Activated gamma-delta T cell treated with anti-CD3 and anti-CD28 coated beads, Interleukin-2, amount 50 U/mL, for 16 hours (primary cell): Measurements from ENCODE around the gene NPAS3.

ENCODE experiments used
- DNase-seq: peaks from one replicate; pipeline ENCODE4 v3.0.0-alpha.2; 2020; ENCODE audit warnings: low read depth

NPAS3 gene

DNA sequence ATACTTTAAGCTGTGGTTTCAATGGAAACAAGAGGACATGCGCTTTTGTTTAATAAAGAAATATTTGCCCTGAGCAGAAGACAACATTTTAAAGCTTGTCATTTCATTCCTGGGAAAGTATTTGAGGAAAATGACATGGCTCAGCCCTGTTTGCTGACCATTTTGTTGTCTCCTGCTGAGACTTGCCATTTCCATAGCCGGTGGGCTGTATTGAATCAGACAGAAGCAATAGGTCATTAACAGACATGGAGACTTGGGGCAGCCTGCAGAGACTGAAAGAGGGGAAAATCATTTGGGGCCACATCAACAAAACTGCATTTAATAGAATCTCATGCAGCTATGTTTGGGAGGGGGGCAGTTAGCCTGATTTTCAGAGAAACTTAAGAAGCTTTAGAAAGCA, 443.0 kb downstream of the NPAS3 start:
- no peak for DNase-seq

DNA sequence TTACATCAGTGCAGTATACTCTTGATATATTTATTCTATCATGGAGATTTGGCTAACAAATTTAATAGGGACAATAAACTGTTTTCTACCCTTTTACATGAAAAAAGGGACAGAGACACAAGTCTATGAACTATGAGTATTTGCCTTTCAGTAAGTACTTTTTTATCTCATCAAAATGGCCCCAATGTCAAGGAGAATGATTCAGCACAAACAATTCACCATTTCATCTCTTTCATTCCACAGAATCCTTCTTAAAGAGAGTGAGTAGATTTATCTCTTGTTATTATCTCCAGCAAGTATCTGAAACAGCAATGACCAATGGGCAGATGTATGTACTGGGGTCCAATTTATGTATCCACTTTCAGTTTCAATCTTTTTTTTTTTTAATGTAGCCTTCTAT, 447.5 kb downstream of the NPAS3 start:
- DNase-seq: no peak

DNA sequence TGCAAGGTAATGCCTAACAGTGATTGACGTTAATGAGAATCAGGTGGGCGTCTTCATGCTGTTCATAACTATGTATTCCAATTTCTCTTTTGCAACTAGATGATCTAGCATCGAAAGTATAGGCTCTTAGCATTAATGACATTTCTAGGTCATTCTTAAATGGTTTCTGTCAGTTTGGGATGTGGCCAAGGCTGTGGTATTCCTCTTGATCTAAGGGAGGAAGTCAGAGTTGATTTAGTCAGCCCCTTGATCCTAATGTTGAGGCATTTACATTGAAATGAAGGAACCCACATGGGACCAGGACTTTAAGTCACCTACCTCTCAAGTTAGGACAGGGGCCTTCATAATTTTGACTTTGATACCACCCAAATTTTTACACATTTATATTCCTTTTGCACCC, 448.1 kb downstream of the NPAS3 start:
- DNase-seq: no peak

DNA sequence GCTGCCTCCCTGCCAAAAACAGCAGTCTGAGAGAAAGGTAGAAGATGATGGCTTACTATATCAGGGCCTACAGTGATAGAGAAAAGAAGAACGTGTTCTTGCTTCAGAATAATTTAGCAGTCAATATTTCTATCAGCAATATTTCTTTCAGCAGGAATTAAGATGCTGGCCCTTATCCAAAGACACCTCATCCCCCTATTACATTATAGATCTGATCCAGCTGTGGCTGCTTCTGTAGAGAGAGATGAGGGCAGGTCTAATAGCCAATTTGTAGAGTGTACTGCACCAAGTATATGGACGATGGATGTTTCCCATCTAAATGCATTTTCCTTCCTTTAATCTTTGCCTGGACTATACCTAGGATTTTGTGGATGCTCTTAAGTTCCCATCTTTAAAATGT, 451.7 kb downstream of the NPAS3 start:
- DNase-seq: no peak

DNA sequence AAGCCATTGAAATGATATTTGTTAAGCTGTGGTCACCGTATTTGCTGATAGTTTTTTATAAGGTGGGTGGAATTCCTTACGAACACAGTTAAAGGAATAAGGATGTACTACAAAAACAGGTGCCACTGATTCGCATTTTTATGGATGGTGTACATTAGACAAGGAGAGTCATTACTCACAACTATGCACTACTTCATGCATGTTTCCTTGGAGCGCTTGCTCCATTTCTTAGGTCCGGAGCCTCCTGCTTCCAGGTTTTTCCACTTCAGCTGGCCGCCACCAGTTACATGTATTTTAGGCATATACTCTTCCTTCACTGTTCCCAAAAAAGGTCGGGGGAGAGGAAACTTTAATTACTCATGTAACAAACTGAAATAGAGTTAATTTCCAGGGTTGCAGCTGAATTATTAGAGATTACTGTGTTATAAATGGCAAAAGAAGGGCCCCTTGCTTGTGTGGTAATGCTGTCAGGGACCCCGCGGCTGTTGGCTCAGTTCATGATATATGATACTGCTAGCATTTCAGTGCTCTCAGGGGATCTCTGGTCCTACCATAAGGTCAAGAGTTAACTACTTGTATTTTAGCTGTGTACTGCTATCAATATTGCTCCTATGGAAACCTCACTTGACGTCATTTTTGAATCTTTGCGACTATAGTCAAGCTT, 454.7 kb downstream of the NPAS3 start:
- no peak for DNase-seq

DNA sequence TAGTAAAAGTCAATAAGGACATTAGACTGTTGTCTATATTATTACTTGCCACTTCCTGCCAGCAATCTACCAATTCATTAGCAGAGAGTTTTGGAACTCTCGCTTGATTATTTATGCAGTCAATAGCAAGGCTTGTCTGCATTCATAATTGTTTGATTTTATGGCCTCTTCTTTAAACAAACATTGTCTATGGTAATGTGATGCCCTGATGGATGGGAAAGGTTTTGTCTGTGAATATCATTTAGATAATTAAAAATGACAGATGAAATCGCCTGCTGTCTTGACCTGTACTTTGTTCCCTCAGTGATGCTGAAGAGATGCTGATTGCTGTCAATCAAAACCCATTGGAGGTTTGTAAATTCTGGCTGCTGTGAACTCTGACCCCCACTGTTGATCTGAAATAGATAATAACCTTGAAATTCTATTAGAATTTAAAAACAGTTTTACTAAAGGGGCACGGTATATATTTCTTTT, 455.3 kb downstream of the NPAS3 start:
- DNase-seq: no peak

DNA sequence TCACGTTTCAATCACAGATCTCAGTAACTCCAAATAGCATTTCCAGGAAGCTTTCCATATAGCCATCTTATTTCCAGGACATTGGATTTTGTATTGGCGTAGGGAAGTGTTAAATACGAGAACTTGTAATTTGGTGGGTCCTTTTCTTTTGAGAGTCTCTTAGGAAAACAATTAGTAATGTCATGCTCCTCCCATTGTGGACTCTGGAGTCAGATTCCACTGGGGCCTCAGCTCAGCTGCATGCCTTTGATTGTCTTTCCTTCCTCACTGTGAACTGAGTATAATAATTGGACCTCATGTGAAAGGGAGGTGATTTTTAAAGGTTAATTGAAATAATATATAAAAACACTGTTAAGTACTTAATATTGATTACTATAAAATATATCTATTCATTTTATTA, 462.6 kb downstream of the NPAS3 start:
- no peak for DNase-seq

DNA sequence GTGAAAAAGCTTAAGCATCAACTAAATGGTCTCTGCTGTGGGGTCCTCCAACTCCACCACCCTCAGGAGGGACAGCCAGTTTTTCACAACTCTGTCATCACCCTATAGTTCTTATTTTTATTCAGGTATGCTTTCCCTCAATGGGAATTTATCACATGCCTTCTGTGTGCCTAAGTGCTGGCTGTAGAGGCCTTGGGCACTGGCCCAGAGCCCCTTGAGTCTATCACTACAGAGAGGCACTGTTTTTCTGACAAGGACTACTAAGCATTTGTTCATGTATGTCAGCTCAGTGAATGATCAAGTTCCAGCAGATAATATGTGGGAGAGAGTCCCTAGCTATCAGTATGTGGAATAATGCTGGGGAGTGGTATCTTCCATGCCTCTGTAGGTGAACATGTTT, 463.9 kb downstream of the NPAS3 start:
- DNase-seq: no peak

DNA sequence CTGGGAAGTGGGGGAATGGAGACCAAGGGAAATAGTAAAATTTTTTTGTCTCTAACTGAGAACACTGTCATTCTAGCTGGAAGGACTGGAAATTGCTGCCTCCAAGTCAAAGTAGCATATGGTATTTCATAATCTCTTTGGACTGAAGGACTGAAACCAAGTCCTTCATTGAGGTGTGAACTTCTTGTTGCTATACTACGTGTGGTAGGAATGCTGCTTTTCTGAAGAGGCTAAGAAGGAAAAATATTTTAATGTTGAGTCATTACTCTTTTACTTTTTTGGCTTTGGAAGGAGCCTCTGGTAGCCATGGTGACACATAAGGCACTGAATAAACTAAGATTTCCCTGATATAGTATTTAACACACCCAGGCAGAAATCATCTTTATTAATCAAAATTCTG, 465.4 kb downstream of the NPAS3 start:
- no peak for DNase-seq

DNA sequence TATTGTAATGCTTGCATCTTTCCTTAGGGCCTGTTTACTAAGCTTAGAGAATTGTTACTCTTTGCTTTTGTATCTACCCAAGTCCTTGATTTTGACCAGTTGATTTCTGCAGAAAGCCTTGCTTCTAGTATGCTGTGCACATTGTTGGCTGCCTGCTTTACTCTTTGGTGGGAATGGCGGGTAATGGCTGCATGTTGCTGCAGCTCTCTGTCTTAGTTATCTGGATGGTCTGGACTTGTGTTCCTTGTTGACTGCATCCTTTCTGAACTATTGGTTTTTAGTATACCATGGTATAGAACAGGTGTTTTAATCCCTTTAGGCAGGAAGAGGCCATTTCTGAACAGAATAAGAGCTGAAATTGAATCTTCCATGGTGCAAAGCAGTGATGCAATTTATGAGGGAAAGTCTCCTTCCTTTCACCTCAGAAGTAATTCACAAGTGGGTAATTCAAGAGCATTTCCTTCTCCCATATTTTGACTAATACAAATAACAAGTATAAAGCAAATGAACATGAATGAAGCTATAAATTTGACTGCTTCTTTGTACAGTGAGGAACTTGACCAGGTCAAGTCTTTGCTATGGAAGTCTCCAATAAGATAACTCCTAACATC, 466.4 kb downstream of the NPAS3 start:
- DNase-seq: no peak

DNA sequence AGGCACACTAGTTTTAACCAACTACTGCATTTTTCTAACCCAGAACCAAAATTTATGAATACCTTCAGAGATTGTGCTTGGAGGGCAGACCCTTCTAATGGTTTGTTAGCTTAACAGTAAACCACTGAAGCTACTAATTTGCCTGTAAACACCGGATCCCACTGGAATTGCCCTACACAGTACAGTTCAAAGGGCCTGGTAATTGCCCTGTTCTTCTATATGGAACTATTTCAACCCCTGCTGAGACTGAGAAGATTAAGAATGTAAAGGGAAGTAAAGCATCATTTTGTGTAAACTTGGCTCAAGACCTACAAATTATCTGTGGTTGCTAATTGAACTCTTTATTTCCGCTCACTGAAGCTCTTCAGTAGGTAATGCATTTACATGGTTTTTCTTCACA, 468.1 kb downstream of the NPAS3 start:
- DNase-seq: no peak

DNA sequence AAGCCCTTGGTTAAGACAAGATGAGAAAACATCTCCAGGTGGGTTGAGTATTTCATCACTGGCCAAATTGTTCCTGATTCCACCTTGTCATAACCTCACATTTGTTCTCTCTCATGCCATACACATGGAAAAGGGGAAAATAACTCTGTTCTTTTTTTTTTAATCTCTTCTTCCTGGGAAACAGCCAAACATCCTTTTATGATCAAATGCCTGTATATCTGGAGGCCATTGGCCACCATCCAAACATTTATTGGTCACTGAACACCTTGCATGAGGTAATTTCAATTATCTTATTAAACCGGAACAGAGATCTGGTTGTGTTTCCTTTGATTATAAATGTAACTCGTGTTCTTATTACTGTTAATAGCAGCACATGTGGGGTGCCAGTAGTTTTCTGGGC, 469.6 kb downstream of the NPAS3 start:
- DNase-seq: no peak

DNA sequence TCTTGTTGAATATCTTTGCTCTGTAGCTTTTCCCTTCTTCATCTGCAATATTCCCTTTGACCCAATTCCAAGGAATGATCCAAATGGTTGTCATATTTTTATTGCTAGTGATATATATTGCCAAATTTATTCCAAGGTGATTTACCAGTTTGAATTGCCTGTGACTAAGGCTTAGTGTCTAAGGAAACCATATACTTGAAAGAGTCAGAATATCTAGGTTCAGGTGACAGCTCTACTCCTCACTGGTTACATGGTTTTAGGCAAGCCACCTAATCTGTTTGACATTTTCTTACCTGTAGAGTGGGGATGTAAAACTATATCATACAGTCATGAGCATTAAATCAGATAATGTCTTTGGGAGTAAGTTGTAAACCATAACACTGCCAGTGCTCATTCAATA, 473.8 kb downstream of the NPAS3 start:
- no peak for DNase-seq

DNA sequence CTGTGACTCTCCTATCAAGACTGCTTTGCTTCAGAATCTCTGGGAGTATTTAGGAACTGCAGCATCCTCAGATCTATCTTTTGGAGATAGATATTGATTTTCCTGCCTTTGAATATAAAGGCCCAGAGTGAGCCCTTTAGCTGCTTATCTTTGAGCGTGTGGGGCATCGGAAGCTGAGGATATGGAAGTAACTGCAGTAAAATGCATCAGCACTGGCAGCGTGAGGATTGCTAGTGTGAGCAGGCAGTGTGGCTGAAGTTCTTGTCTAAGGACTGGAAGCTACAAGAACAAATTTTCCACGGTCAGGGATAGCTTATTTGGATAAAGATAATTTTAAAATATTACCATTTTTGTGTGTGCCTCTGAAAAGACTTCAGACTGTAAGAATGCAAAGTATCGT, 474.7 kb downstream of the NPAS3 start:
- DNase-seq: no peak

DNA sequence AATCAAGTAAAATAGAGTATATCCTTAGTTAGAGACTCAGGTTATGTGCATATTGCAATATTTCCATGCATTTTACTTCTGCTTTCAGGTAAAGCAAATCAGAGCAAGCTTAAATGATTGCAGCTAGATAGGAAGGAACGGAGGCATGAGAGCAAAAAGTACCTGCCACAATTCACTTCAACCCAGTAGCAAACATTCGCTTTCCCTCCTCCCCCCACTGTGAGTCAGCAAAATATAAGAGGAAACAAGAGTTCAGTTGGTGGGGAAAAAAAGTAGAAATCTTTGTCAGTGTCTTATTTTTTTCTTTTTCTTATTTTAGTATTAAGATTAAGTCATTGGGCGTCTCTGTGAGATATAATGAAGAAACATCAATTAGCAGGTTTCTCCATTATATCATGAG, 475.4 kb downstream of the NPAS3 start:
- no peak for DNase-seq

DNA sequence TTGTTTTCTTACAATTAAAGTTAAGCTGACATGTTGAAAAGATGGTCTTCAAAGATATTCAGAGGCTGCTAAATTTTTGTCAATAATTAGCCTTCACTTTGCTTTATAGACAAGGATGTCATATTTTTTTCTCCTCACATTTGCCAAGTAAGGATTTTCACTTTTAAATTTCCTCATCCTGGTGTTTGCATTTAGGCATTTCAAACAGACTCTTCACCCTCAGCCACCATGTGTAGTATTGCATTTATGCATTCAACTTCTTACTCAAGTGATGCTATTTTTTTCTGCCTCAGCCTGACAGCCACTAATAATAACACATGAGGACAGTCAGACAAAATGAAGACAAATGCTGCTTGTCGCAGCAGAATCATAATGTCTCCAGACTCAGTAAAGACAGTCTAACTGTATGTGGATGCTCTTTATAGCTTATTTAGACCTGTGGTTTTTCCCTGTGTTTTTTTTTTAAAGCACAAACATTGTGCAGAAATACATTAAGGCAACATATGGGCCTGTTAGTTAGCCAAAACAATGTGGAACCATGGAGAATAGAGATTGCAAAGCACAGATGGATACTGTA, 481.5 kb downstream of the NPAS3 start:
- DNase-seq: no peak

DNA sequence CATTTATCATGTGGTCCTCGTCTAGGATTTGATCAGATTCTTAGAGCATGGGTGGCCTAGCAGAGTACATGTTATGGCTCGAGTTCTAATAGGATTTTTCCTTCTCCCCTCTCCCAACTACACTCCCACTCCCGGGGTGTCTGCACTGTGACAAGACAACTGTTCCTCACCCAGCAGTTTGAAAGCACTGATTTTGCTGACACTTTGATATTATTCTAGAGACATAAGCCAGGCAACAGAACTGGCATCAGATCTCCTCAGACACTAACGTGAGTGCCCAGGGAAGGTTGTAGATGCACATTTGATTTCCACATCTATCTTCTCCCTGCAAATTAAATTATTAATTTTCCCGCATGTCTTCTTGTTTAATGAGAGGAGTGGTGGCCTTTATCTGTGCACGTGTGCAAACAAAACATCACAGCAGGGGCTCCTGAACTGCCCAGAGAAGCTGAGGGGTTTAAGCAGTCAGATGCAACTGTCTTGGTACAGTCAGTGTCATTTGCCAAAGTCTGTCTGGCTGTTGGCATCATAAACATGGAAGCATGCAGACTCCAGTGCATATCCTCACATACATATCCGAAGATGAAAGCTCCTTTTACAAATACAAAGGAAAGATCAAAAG, 491.8 kb downstream of the NPAS3 start:
- no peak for DNase-seq

DNA sequence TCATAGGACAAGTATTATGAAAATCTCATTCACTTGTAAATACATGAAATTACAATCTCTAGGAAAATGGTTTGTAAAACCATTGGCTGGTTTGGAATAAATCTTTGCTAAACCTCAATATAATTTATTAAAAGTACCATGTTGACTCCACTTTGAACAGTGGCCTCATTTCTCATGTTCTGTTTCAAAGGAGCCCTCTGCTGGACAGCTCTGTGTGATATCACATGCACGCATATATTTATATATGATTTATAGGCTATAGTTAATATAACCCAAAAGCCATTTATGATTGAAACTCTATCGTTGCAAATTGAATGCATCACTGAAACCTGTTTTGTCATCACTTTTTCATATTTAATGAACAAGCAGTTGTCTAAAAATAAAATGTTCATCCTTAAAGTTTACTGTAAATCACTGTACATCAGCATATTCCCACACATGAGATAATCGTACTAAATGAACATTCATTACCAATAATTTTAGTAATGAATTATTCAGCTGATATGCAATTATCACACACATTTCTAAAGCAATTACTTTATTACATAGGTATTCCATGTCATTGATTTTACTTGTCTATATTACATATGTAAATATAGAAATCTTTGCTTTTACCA, 493.8 kb downstream of the NPAS3 start:
- no peak for DNase-seq

DNA sequence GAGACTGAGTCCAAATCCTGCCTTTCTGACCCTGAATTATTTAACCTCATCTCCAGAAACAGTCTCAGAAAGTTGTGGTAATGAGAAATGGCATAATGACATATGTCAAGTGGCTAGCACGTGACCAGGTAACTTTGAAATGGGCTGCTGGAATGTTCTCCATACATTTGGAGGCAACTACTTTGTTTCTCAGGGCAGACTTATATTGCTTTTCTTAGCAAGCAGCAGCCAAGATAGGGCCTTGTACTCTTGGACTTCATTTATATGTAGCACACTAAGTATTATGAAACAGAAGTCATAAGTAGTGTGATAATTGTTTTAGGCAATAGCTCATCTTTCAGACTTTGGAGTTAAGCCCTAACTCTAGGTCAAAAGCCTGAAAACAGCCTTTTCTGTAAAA, 494.7 kb downstream of the NPAS3 start:
- DNase-seq: no peak

DNA sequence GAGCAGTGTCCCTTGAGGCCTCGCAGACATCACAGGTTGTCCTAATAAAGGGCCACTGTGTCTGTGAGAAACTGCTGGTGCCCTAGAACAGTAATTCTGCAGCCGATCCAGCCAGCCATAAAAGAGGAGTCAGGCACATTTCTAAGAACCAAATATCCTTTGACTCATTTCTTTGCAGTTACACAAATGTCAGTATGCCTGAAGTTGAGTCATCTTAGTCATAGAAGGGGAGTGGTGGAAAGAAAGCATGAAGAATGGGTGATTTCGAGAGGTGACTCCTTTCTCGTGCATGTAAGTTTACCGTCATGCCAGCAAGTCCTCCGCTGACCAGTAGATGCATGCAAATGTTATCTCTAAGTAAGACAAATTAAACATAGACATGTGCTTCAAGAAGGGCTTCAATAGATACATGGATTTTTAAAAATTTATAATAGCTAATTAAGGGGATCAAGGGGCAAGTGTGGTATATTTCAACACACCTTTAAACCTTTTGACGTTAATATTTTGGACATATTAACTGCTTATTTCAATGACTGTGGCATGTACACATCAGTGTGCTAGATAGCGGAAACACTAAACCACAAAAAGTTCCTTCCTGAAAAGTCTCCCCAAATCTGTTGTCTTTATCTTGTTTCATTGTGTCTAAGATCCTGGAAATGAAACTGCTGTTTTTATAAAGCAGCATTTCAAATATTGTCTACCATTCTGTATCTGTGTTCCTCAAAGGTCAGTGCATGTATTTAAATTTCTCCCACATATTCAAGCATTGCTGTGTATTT, 497.4 kb downstream of the NPAS3 start:
- no peak for DNase-seq

DNA sequence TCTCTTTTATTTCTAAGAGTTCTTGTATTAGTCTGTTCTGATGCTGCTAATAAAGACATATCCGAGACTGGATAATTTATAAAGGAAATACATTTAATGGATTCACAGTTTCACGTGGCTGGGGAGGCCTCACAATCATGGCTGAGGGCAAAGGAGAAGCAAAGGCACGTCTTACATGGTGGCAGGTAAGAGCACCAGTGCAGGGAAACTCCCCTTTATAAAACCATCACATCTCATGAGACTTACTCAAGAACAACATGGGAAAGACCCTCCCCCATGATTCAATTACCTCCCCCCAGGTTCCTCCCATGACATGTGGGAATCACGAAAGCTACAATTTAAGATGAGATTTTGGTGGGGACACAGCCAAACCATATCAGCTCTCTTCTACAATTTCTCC, 503.0 kb downstream of the NPAS3 start:
- no peak for DNase-seq

DNA sequence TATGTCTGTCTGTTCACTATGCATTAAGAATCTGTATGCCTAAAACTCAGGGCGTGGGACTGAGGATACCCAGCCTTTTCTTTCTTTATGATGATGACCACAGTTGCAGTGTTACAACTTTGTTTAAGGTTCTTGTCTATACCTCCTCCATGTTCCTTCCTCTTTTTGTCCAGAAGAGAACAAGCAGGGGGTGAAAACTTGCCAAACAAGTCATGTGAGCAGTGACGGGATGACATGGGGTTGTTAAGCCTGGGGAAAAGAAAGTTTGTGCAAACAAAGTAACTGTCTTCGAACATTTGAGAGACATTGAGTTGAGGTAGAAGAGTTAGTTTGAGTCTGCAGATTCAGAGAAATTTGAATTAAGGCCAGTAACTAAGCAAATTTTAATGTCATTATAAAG, 505.5 kb downstream of the NPAS3 start:
- no peak for DNase-seq
